Measurements from ENCODE around the gene FMNL3. TPM values are rescaled to one million over a fixed set of nuclear protein-coding genes. Genes with fewer than 3 reads are reported as not detected.

The FMNL3 gene
- polyA plus RNA-seq, 1 experiment = 13.3 TPM

- no peak for DNase-seq (ENCODE audit: low read depth)
- TF ChIP-seq, protein P1, sequence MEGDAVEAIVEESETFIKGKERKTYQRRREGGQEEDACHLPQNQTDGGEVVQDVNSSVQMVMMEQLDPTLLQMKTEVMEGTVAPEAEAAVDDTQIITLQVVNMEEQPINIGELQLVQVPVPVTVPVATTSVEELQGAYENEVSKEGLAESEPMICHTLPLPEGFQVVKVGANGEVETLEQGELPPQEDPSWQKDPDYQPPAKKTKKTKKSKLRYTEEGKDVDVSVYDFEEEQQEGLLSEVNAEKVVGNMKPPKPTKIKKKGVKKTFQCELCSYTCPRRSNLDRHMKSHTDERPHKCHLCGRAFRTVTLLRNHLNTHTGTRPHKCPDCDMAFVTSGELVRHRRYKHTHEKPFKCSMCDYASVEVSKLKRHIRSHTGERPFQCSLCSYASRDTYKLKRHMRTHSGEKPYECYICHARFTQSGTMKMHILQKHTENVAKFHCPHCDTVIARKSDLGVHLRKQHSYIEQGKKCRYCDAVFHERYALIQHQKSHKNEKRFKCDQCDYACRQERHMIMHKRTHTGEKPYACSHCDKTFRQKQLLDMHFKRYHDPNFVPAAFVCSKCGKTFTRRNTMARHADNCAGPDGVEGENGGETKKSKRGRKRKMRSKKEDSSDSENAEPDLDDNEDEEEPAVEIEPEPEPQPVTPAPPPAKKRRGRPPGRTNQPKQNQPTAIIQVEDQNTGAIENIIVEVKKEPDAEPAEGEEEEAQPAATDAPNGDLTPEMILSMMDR (IDR thresholded peaks at IDR 0.05; ENCODE audit: insufficient read depth, low read depth, low read length) = no peak
- Histone ChIP-seq H3K27me3 (ENCODE audit: control insufficient read depth, insufficient read depth, low read length) (no peaks in the 10 kb centered on the region), H3K36me3 (ENCODE audit: control insufficient read depth, insufficient read depth, low read length) (no peaks in the 10 kb centered on the region), H3K4me3 (ENCODE audit: low read depth, low read length) (no peak overlapping the region)
- ChIA-PET CTCF (interaction anchor here (0.6 to 2.0 kb wide), 8 partner anchors 9 to 975 kb away, joined by 3 to 9 read pairs (median 3); no protein-coding TSS in a partner anchor), POLR2A (no interaction called here)
Observed at GRCh38 chr12:49667325-49668090, 39.7 kb downstream of the FMNL3 start.

DNA sequence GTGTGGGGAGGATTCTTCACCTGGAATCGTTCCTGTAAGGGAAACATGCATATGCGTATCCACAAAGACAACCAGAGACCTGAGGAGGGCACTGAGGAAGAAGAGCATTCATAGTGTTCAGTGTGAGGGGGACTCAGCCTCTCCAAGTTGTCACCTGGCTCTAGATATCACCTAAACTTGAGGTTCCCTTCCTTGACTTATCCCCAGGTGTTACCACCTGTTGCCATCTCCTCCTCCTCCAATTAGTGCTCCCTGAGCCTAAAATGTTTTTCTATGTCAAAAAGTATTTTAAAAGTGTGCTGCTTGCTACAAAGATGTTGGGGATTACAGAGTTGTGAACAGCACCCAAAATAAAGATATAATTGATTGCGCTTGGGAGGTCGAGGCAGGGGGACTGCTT, 41.0 kb downstream of the FMNL3 start:
- TF ChIP-seq, protein P1 (IDR thresholded peaks at IDR 0.05; ENCODE audit: insufficient read depth, low read depth, low read length) = no peak
- H3K4me3 ChIP-seq (ENCODE audit: low read depth, low read length) = no peak overlapping the region
- 0 out of 2 replicates have a peak, but pooled peaks cover 2% of the 10 kb centered on the region for H3K36me3 ChIP-seq (ENCODE audit: control insufficient read depth, insufficient read depth, low read length)
- CTCF ChIA-PET = interaction anchor here (1.0 to 3.1 kb wide), 3 partner anchors 10 to 22 kb away, joined by 3 to 9 read pairs (median 7); no protein-coding TSS in a partner anchor
- POLR2A ChIA-PET = no interaction called here
- H3K27me3 ChIP-seq (ENCODE audit: control insufficient read depth, insufficient read depth, low read length) = no peaks in the 10 kb centered on the region
- no peak for DNase-seq (ENCODE audit: low read depth)

DNA sequence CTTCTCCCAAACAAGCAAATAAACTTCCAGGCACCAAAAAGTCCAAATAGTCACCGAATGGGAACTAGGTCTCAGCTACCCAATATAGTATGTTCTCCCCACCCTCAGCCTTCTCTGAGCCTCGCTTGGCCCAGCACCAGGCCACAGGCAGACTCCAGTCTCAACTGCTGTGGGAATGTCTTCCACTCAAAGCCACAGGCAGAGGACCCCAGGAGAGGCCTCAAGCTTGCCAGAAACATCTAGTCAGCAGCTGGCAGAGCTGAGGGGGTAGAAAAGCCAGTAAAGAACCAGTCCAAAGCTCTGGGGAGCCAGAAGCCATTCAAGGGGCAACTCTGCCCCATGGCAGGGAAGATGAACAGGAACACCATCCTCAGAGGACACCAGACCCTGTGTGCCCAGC, 41.8 kb downstream of the FMNL3 start:
- no peaks in the 10 kb centered on the region for H3K27me3 ChIP-seq (ENCODE audit: control insufficient read depth, insufficient read depth, low read length)
- CTCF ChIA-PET = interaction anchor here (1.0 to 3.1 kb wide), 4 partner anchors 9 to 21 kb away, joined by 3 to 7 read pairs (median 3); no protein-coding TSS in a partner anchor
- 0 out of 2 replicates have a peak, but pooled peaks cover 2% of the 10 kb centered on the region for H3K36me3 ChIP-seq (ENCODE audit: control insufficient read depth, insufficient read depth, low read length)
- no peak overlapping the region for H3K4me3 ChIP-seq (ENCODE audit: low read depth, low read length)
- TF ChIP-seq, protein P1 (IDR thresholded peaks at IDR 0.05; ENCODE audit: insufficient read depth, low read depth, low read length) = no peak
- no peak for DNase-seq (ENCODE audit: low read depth)
- POLR2A ChIA-PET = interaction anchor here (0.6 kb wide), 1 partner anchor 8 kb away, joined by 5 read pairs; no protein-coding TSS in a partner anchor

DNA sequence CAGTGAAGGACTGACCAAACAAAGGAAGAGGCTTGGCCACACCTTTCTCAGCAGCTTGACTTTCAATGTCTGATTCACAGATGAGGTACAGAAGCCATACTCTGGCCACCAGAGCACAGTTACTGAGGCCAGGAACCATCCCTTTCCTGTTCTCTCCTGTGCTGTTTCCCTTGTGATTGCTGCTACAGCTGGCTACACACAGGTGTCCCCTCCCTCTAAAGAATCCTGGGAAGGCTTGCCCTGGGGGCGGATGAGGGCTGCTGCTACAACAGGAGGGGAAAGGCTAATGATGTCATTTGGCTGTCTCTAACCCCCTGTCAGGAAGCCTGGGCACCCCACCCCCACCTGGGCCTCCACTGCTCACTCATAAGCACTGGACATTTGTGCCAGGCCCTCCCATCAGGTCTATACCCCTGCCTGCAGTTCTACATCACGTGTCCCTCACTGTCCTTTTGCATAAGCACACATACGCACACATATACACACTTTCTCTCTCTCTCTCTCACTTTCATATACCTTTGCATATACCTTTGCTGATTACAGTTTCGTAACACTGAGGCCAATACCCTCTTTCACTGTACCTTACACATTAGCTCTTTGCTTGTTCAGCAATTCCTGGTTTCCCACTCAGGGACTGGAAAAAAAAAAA, 42.5 kb downstream of the FMNL3 start:
- ChIA-PET CTCF (interaction anchor here (0.6 to 3.1 kb wide), 4 partner anchors 10 to 20 kb away, joined by 3 to 7 read pairs (median 3); no protein-coding TSS in a partner anchor), POLR2A (interaction anchor here (0.6 kb wide), 1 partner anchor 9 kb away, joined by 5 read pairs; no protein-coding TSS in a partner anchor)
- TF ChIP-seq, protein P1 (IDR thresholded peaks at IDR 0.05; ENCODE audit: insufficient read depth, low read depth, low read length) = no peak
- no peak overlapping the region for H3K4me3 ChIP-seq (ENCODE audit: low read depth, low read length)
- H3K27me3 ChIP-seq (ENCODE audit: control insufficient read depth, insufficient read depth, low read length) = no peaks in the 10 kb centered on the region
- 0 out of 2 replicates have a peak, but pooled peaks cover 2% of the 10 kb centered on the region for H3K36me3 ChIP-seq (ENCODE audit: control insufficient read depth, insufficient read depth, low read length)
- DNase-seq (ENCODE audit: low read depth) = no peak

GRCh38 chr12:49664167-49664566, 43.0 kb downstream of the FMNL3 start:
- ChIA-PET CTCF (interaction anchor here (0.6 to 3.1 kb wide), 5 partner anchors 8 to 16 kb away, joined by 3 to 10 read pairs (median 3); no protein-coding TSS in a partner anchor), POLR2A (no interaction called here)
- TF ChIP-seq, protein P1 (IDR thresholded peaks at IDR 0.05; ENCODE audit: insufficient read depth, low read depth, low read length) = no peak
- Histone ChIP-seq H3K36me3 (ENCODE audit: control insufficient read depth, insufficient read depth, low read length) (0 out of 2 replicates have a peak, but pooled peaks cover 2% of the 10 kb centered on the region), H3K4me3 (ENCODE audit: low read depth, low read length) (no peak overlapping the region), H3K27me3 (ENCODE audit: control insufficient read depth, insufficient read depth, low read length) (no peaks in the 10 kb centered on the region)
- no peak for DNase-seq (ENCODE audit: low read depth)

All from BJ (cell line).